Hepatocyte (in vitro differentiated cells): ENCODE measurements around the gene ZBTB5.

ENCODE experiments used
- EZH2 ChIP-seq: fragments of 200-600 bp; sonication (generic); IDR thresholded peaks from 2 replicates; pipeline ENCODE4 v1.6.1; 2016; ENCODE audit warnings: antibody characterized with exemption, mild to moderate bottlenecking, borderline replicate concordance
- EZH2phosphoT487 ChIP-seq: fragments of 200-600 bp; sonication (generic); IDR thresholded peaks from one replicate; pipeline ENCODE4 v1.6.1; 2018; ENCODE audit warnings: antibody characterized with exemption, mild to moderate bottlenecking, low read depth, moderate library complexity; ENCODE audit not compliant: unreplicated experiment, severe bottlenecking
- TF ChIP-seq, protein P1 (sequence below): fragments of 200-600 bp; sonication (generic); IDR thresholded peaks from 2 replicates; pipeline ENCODE4 v1.5.1; 2016; ENCODE audit warnings: antibody characterized with exemption, mild to moderate bottlenecking; ENCODE audit not compliant: poor library complexity

DNA sequence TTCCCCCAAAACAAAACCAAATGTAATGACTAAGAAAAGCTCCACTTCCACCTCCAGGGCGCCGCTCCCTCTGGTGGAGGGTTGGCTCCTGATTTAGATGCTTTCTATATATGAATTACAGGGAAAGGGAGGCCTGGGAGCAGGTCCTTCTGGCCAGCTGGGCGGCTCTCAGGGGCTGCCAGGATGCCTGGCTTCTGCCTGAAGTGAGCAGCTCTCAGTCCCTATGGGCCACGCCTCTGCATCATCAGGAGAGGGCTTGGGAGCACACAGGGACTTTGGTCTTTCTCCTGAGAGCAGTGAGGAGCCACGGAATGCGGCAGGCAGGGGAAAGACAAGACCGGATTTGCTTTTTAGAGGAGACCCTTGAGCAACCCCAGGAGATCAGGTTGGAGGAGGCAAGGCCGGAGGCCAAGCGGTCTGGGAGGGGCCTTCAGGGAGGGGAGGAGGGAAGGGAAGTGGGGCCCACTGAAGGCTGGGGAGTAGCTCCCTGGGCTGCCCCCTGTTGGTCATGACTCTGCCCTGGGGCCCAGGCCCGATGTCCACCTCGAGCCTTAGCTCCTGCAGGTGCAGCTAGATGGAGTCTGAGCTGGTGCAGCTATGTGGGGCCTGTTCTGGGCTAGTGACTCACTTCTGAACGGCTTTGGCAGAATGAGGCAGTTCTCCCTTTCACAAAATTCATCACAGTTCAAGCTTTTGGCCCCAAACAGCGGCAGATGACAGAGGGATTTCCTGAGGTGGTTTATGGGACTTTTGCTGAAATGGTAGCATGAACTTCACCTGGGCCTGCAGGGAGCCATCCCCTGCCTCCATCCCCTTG, 54.1 kb downstream of the ZBTB5 start:
- TF ChIP-seq, protein P1, sequence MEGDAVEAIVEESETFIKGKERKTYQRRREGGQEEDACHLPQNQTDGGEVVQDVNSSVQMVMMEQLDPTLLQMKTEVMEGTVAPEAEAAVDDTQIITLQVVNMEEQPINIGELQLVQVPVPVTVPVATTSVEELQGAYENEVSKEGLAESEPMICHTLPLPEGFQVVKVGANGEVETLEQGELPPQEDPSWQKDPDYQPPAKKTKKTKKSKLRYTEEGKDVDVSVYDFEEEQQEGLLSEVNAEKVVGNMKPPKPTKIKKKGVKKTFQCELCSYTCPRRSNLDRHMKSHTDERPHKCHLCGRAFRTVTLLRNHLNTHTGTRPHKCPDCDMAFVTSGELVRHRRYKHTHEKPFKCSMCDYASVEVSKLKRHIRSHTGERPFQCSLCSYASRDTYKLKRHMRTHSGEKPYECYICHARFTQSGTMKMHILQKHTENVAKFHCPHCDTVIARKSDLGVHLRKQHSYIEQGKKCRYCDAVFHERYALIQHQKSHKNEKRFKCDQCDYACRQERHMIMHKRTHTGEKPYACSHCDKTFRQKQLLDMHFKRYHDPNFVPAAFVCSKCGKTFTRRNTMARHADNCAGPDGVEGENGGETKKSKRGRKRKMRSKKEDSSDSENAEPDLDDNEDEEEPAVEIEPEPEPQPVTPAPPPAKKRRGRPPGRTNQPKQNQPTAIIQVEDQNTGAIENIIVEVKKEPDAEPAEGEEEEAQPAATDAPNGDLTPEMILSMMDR = peak; percentile 21
- TF ChIP-seq EZH2phosphoT487 (no peak), EZH2 (no peak)
